ENCODE results near the gene PKLR.
"Not testable (repeated sequence)": the region's sequence is repeated elsewhere in the genome, so short reads cannot be mapped to it uniquely, and the experiment has no call there.

Gene PKLR

DNA sequence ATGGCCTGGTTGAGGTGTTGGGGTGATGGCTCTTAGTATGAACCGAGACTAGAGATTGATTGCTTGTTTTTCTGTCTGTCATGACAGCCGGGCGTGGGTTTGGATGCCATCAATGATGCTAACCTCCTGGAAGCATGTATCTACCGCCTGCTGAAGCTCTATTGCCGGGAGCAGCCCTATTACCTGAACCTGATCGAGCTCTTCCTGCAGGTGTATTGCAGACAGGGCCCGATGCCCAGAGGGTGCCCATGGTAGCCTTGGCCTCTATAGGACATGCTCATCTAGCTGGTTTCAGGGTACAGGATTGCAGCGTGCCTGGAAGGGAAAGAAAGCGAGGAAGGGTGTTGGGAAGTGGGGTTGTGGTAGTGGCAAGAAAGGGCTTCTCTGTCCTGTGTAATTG, 16.8 kb upstream of the PKLR start:
- in situ Hi-C loops (cut with MboI; ENCODE audit: low sequenced_read_pairs): no loop called here

DNA sequence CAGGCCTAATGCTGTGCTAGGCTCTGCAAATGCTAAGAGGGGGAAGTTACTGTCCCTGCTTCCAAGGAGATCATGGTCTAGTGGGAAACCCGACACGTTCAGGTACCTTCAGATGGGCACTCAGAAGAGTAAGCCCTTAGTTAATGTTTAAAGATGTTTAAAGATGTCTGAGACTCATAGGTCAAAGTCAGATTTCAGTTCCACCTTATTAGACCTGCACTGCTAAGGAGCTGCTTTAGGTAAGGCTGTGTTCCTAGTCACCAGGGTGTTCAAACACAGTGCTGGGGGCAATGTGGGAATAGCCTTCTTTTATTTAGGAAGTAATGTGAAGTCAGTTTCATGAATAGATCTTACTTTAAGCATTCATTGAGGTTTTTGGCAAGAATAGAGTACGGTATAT, 15.7 kb upstream of the PKLR start:
- in situ Hi-C loops (cut with MboI; ENCODE audit: low sequenced_read_pairs): no loop called here

DNA sequence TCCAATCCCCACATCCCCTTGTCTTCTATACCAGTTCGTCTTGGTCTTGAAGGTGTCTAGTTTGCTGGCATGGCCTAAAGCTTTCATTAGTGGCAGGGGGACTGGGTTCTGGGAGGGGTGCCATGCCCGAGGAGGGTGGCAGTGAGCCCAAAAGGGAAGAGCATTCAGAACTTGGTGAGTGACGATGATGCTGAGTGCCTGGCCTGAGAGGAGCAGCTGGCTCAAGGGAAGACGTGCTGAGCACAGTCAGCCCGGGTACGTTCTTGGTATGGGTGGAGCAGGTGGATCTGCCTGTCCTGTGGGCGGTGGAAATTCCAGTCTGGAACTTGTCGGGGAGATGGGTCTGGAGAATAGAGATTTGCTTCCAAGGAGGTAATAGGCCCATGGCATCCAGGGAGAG, 12.0 kb upstream of the PKLR start:
- in situ Hi-C loops (cut with MboI; ENCODE audit: low sequenced_read_pairs): no loop called here

DNA sequence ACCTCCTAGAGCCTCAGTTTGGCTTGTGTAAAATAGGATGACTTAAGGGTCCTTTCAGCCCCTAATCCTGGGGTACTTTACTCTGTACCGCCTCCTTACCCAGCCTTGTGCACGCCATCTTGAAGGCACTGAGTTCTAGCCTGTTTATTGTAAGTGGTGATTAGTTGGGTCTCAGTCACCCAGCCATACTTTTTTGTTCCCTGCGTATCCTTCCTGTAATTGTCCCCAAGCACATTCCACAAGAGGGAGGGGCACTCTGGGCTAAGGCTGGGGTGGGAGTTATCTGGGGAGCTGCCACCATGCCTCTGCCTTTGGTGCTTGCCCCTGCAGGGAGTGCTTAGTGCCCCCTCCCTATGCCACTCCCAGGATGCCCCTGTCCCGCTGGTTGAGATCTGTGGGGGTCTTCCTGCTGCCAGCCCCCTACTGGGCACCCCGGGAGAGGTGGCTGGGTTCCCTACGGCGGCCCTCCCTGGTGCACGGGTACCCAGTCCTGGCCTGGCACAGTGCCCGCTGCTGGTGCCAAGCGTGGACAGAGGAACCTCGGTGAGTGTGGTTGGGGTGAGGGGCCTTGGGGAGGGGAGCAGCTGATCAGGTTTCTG, 8.3 kb upstream of the PKLR start:
- in situ Hi-C loops (cut with MboI; ENCODE audit: low sequenced_read_pairs): no loop called here

DNA sequence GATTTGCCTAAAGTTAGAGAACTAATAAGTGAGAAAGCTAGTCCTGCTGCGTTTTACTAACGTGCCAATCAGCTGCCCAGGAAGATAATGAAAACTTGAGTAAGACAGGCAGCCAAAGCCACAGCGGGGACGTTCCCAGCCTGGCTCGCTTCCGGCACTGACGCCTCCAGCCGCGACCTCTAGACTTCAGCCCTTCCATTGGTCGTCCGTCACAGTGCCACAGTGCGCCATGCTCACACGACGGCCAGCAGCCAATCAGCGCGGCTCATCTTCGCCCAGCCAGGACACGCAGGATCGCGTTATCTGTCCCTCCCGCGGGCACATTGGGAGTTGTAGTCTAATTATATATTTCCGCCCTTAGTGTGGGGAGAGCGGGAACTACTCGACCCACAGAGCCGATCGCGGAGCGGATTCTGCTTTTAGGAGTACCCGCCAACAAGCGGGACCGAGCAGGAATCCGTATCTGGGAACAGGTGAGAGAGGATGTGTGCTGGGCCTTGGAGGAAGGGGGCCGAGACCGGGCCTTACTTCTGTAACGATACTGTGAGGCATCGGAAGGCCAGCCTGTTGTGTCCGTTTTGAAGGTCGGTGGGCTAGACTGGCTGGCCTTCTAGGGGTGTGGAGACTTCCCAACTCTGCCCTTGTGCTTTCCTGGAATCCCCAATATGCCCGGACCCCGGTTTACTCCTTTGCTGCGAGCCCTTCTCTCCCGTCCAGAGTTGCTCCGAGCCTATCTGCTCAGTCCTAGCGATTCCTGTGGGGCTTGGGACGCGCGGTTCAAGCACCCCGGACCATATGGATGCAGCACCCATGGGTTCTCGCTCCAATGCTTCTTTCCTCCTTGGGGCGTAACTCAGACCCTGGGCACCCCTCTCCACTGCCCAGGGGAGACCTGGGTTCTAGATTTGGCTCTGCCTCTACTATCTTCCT, 7.5 kb upstream of the PKLR start, which contains the start of gene FDPS:
Gene FDPS (plus strand): TSS at position 374 of the 930 bp plus-strand sequence. CDS start 924 bp downstream, outside the sequence.
- in situ Hi-C loops (cut with MboI; ENCODE audit: low sequenced_read_pairs): no loop called here

DNA sequence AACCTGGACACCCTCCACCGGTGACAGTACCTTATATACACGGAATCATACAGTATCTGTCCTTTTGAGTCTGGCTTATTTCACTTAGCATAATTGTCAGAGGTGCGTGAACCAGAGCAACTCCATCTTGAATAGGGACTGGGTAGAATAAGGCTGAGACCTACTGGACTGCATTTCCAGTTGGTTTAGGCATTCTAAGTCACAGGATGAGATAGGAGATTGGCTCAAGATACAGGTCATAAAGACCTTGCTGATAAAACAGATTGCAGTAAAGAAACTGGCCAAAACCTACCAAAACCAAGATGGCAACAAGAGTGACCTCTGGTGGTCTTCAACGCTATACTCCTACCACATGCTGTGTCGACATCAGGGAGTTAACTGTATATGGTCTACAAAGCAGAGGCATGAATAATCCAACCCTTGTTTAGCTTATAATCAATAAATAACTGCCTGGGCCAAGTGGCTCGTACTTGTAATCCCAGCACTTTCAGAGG, 6.1 kb upstream of the PKLR start:
- in situ Hi-C loops (cut with MboI; ENCODE audit: low sequenced_read_pairs): no loop called here

DNA sequence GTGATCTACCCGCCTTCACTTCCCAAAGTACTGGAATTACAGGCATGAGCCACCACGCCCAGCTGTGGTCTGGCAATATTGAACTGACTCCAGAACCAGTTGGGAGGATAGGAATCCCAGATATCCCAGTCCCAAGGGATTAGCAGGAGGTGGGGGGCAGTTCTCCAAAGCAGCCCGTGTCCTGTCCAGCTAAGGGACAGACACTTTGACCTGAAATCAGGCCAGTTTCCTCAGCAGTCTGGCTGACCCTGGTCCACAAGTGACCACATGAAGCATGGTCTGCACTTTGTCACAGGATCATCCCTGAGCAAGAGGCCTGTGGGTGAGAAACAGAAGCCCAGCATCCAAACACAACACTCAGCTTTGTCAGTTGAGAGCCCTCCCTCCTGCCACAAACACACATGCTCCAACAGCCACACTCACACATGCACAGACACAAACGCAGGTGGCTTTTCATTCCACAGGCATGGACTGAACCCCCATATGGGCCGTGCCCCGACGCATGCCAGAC, 4.7 kb upstream of the PKLR start:
- in situ Hi-C loops (cut with MboI; ENCODE audit: low sequenced_read_pairs): no loop called here

DNA sequence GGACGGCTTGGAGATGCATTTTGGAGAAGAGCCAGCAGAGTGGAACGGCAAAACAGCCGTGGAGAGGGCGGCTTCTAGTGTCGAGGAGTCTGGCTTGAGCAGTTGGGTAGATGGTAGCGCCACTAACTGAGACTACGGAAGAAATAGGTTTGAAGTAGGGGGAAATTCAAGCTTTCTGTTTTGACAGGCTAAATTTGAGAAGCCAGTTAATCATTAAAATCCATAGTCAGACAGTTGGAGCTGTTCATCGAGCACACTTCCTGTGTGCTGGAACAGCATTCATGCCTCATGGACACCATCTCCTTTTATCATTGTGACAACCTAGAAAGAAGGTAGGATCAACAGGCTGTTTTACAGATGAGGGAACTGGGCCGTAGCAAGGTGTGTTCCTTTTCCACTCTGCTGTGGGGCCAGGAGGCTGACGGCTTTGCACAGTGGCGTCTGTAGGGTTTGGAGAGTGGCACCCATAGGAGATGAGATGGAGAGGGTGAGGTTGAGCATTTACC, 3.4 kb upstream of the PKLR start:
- in situ Hi-C loops (cut with MboI; ENCODE audit: low sequenced_read_pairs): no loop called here

DNA sequence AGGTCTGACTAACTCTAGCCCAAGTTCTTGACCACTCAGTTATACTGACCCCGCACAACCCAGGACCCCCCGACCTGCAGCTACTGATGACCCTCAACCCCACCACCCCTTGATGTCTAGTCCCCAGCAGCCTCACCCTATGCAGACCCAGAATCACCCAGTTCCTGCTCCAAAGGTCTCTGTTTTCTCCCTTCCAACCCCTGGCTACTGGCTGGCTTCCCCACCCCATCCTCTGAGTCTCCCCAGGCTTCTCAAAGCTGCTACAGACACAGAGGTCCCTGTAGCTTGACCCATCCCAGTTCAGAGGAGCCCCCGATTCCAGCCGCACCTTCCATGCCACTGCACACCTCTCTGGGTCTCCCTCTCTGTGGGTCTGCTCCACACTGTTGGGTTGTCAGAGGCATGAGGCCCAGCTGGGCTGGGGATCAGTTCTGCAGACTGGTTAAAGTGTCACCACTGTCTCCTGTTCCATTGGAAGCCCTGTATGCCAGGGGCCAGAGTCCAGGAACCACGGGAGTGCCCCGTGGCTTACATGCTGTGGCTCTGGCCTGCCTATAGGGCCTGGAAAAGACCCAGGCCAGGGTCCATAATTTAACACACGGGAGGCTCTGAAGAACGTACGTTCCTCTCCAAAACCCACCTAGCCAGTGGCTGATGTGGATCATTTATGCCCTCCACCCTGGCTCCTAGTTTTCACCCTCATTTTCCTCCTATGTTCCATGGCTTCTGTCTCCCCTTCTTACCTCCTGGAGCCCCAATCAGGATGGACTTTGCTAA, 497 bp downstream of the PKLR start:
- in situ Hi-C loops (cut with MboI; ENCODE audit: low sequenced_read_pairs): no loop called here

DNA sequence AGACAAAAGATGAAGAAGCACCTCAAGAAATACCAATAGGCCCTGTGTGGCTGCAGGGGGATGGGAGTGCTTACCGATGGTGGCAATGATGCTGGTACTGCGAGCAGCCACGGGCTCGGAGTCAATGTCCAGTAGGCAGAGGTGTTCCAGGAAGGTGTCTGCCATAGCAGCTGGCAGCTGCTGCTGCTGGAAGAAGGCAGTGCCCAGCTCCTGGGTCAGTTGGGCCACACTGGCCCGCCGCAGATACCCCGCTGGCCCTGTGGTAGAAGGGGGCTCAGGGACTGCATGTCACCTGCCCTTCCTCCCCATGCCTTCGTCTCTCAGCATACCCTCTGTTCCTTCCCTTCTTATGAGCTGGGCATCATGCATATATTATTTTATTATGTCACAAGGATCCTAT, 1.2 kb downstream of the PKLR start:
- in situ Hi-C loops (cut with MboI; ENCODE audit: low sequenced_read_pairs): no loop called here

DNA sequence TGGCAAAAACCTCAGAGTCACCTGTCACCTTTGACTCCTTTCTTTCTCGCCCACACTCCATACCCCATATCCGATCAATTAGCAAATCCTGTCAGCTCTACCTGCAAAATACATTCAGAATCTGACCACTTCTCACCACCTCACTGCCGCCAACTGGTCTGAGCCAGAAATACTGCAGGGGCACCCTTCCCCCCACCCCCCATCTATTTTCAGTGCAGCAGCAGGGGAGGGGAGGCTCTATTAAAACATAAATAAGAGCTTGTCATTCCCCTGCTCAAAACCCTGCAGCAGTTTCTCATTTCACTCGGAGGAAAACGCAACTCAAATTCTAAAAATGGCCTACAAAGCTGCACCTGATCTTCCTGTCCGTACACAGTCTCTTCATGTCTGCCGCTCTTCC, 3.9 kb downstream of the PKLR start:
- in situ Hi-C loops (cut with MboI; ENCODE audit: low sequenced_read_pairs): no loop called here

DNA sequence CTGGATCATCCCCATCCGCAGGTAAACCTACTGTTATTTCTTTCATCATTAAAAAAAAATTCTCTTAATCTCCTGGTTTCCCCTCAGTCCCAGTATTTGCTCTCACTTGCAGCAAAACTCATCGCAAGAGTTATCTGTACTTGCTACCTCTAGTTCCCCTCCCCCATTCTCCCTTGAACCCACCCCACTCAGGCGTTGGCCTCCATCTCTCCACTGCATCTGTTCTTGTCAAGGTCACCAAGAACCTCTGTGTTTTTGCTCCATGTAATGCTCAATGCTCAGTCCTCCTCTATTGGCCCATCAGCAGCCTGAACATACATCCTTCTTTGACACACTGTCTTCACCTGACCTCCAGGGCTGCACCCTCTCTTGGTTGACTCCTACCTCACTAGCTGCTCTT, 4.6 kb downstream of the PKLR start:
- in situ Hi-C loops (cut with MboI; ENCODE audit: low sequenced_read_pairs): no loop called here

DNA sequence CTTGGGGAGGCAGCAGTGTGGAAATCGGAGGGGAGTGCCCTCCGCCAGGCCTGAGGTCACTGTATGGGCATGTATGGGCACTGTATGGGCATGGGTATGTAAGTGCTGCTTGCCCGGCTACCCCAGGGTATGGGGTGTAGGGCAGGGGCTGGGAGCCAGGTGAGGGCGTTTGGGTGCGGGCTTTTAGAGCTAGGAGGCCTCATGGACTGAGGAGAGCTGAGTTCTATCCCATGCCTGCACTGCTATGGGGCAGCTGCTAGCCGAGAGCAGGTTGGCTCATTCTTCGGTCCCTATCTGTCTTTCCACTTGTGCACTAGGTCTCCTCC, 5.3 kb downstream of the PKLR start:
- in situ Hi-C loops (cut with MboI; ENCODE audit: low sequenced_read_pairs): no loop called here

DNA sequence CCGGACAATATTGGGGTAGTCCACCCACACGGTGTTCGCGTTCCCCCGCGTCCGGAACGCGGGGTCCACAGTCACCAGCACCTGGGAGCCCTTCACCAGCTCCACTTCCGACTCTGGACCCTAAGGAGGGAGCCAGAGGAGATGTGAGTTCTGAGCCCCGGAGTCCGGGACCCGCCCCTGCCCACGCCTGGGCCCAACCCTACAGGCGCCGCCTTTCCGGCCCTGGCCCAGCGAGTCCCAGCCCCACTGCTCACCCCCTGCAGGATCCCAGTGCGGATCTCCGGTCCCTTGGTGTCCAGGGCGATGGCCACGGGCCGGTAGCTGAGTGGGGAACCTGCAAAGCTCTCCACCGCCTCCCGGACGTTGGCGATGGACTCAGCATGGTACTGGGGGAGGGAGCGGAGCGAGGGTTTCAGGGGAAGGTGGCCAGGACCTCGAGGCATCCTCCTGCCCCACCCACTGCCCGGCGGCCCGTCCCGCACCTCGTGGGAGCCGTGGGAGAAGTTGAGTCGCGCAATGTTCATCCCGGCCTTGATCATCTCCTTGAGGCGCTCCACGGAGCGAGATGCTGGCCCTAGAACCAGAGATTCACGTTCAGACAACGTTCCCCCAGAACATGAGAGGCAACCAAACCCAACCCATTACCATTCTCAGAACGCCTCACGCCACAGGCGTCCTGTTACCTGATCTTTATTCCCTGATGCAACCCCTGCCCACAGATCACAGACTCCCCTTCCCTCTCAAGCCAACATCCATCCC, 5.9 kb downstream of the PKLR start:
- in situ Hi-C loops (cut with MboI; ENCODE audit: low sequenced_read_pairs): no loop called here

DNA sequence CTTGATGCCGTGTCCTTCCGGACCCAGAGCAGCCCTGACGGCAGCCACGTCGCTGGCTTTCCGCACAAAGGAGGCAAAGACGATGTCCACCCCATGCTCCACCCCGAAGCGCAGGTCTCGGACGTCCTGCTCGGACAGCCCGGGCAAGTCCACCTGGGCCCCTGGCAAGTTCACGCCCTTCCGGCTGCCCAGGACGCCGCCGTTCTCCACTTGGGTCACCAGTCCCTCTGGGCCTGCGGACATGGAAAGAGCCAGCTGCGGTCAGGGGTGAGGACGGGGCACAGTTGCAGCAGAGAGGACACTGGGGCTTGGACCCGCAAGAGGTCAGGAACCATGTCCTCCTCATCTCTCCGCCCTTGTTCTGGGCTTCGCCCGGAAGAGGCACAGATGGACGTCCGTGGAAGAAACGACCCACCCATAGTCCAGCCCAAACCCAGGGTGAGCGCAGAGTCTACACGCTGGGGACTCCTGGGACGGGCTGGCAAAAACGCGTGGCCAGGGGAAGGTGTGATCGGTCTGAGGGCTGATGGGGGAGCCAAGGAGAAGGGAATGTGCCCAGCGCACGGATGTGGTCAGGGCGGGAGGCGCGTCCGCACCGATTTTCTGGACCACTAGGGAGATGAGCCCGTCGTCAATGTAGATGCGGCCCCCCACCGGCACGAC, 6.6 kb downstream of the PKLR start:
- in situ Hi-C loops (cut with MboI; ENCODE audit: low sequenced_read_pairs): no loop called here

DNA sequence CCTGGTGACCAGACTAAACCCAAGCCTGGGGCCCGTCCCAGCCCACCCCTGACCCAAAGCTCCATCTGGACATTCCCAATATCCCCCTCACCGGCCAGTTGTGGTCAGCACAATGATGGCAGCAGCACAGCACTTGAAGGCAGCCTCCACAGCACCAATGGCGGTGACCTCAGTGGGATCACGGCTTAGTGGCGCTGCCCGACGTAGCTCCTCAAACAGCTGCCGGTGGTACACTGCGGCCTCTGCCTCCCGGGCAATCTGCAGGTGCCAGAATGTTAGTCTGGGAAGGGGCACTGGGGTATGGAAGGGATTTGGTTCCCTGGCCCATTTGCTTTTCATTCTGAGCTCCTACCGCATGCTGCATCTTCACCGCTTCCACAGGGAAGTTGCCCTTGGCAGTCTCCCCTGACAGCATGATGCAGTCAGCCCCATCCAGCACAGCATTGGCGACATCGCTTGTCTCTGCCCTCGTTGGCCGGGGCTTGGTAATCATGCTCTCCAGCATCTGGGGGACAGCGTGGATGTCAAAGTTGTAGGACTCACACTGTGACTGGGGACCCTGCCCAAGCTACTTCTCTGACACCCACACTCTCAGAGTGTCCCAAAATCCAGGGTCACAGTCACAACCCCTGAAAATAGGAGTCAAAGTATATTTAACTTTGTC, 8.0 kb downstream of the PKLR start:
- in situ Hi-C loops (cut with MboI; ENCODE audit: low sequenced_read_pairs): no loop called here

DNA sequence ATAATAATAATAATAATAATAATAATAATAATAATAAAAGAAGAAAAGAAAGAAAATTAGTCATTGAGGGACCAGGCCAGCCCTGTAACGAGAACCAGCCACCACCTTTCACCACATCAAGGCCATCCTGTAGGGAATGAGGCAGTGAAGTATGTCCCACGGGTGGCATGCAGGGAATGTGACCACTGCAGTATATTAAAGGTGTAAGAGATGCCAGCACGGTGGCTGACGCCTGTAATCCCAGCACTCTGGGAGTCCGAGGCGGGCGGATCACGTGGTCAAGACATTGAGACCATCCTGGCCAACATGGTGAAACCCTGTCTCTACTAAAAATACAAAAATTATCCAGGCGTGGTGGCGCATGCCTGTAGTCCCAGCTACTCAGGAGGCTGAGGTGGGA, 10.2 kb downstream of the PKLR start:
- in situ Hi-C loops (cut with MboI; ENCODE audit: low sequenced_read_pairs): not testable (repeated sequence)

DNA sequence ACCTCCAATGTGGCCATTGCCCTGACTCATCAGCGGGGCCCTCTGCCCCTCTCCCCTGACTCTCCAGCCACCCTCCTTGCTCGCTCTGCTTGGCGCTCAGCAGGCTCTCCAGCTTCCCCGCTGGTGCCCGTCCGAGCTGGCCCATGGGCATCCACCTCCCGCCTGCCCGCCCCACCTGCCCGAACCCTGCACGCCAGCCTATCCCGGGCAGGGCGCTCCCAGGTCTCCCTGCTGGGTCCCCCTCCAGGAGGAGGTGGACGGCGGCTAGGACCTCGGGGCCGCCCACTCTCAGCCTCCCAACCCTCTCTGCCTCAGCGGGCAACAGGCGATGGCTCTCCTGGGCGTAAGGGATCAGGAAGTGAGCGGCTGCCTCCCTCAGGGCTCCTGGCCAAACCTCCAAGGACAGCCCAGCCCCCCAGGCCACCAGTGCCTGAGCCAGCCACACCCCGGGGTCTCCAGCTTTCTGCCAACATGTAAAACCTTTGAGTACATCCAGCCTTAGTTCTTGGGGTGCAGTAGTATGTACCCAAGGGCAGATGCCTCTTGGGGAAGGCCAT, 13.2 kb downstream of the PKLR start:
- in situ Hi-C loops (cut with MboI; ENCODE audit: low sequenced_read_pairs): no loop called here

DNA sequence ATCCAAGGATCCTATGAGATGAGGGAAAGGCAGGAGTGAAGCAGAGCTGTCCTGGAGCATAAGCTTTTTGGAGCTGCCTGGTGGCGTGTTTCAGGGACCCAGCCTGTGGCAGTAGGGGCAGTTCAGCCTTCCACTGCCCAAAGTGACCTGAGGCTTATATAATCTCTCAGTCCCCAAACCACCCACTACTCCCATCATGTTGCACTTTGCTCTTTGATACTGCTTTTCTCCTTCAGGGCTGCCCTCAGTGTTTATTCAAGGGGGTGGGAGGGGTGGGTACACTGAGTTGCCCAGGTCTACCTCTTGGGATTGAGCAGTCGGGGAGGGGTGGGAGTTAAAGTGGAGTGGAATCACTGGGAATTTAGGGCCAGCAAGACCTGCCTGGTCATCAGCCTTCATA, 14.7 kb downstream of the PKLR start:
- in situ Hi-C loops (cut with MboI; ENCODE audit: low sequenced_read_pairs): no loop called here
